HepG2 (cell line): ENCODE results near the gene UNKL. TPM values are rescaled to one million over a fixed set of nuclear protein-coding genes. Genes with fewer than 3 reads are reported as not detected.

Experiments used
- ATAC-seq: fragments of 200-7000 bp; cut with Tn5 transposase; 3 replicates; pipeline ENCODE4 v1.9.1; 2020; ENCODE audit warnings: mild to moderate bottlenecking, moderate library complexity
- BruUV-seq: library from RNA; stranded (reverse); fragments of 400-500 nt; replicated peaks from 2 replicates; lab custom pipeline; 2021; lab: Mats Ljungman, UMichigan
- CTCF ChIA-PET: fragments of 300-600 bp; formaldehyde crosslinking; extraction: SDS; loops from one replicate; lab custom pipeline; 2021; ENCODE audit warnings: low total read pairs, inconsistent platforms, low intra/inter-chr PET ratio; lab: Yijun Ruan, JAX
- POLR2A ChIA-PET: fragments of 350-600 bp; sonication (Branson Sonifier 250); formaldehyde crosslinking; loops from one replicate; lab custom pipeline; 2020; ENCODE audit warnings: antibody characterized with exemption, inconsistent platforms; lab: Yijun Ruan, JAX
- DNase-seq: peaks from one replicate; pipeline ENCODE4 v3.0.0-alpha.2; 2015; ENCODE audit warnings: low spot score
- FAIRE-seq: peaks from 3 replicates; lab custom pipeline; 2011; peaks lifted over from hg19 to GRCh38; lab: Jason Lieb, UNC
- H2AFZ ChIP-seq: one replicate; pipeline ENCODE4 v1.6.1; 2011; ENCODE audit warnings: low read length, inconsistent platforms
- H3K27ac ChIP-seq: fragments of 300-600 bp; 3 replicates; pipeline ENCODE4 v1.8.0; 2011; ENCODE audit warnings: mixed run types, mild to moderate bottlenecking, mixed read lengths, low read length, inconsistent platforms; ENCODE audit not compliant: insufficient read depth; ENCODE audit errors: extremely low read length
- H3K27me3 ChIP-seq, 2 experiments: fragments of 200-600 bp in 1 of 2; 2 replicates in 1 of 2; 3 replicates in 1 of 2; pipeline versions ENCODE4 v1.6.0 to v1.8.0; 2011; ENCODE audit warnings: low read length in 2 of 2, mild to moderate bottlenecking in 2 of 2, moderate library complexity in 2 of 2, inconsistent platforms in 1 of 2; ENCODE audit not compliant: insufficient read depth in 2 of 2, control insufficient read depth in 1 of 2
- H3K36me3 ChIP-seq, 2 experiments: fragments of 200-600 bp in 1 of 2; replicated peaks in 1 of 2; 2 replicates in 1 of 2; 3 replicates in 1 of 2; pipeline versions ENCODE4 v1.5.1 to v1.8.0; 2011; ENCODE audit warnings: low read length in 2 of 2, inconsistent platforms in 1 of 2; ENCODE audit not compliant: insufficient read depth in 2 of 2, control insufficient read depth in 1 of 2
- H3K4me1 ChIP-seq: 2 replicates; pipeline ENCODE4 v1.5.1; 2012; ENCODE audit warnings: low read length, inconsistent platforms; ENCODE audit not compliant: insufficient read depth
- H3K4me2 ChIP-seq: 2 replicates; pipeline ENCODE4 v1.6.0; 2011; ENCODE audit warnings: low read depth, low read length, inconsistent platforms
- H3K4me3 ChIP-seq, 3 experiments: fragments of 200-600 bp in 1 of 3; sonication (generic), shearing (Covaris generic) in 1 of 3; replicated peaks in 1 of 3; 2 replicates each; pipeline ENCODE4 v1.5.1; 2011 to 2016; ENCODE audit warnings: low read length in 3 of 3, inconsistent platforms in 2 of 3, low read depth in 2 of 3, mild to moderate bottlenecking in 2 of 3, control low read depth in 1 of 3, mixed read lengths in 1 of 3; ENCODE audit not compliant: insufficient read depth in 1 of 3
- H3K79me2 ChIP-seq: one replicate; pipeline ENCODE4 v1.6.1; 2011; ENCODE audit warnings: low read length, inconsistent platforms; ENCODE audit not compliant: insufficient read depth
- H3K9ac ChIP-seq: 2 replicates; pipeline ENCODE4 v1.6.0; 2011; ENCODE audit warnings: mild to moderate bottlenecking, low read depth, low read length, inconsistent platforms; ENCODE audit not compliant: insufficient read depth
- H3K9me3 ChIP-seq: 2 replicates; pipeline ENCODE4 v1.5.1; 2012; ENCODE audit warnings: mild to moderate bottlenecking, low read length
- H4K20me1 ChIP-seq: 2 replicates; pipeline ENCODE4 v1.6.0; 2011; ENCODE audit warnings: inconsistent platforms, mild to moderate bottlenecking, low read length, moderate library complexity; ENCODE audit not compliant: insufficient read depth
- AGO2 ChIP-seq: fragments of 200-400 bp; formaldehyde crosslinking; optimal IDR thresholded peaks from 2 replicates; pipeline ENCODE3; 2017; ENCODE audit warnings: mild to moderate bottlenecking, low read depth, low read length, moderate library complexity
- IRF2 ChIP-seq: IDR thresholded peaks from 2 replicates; pipeline ENCODE4 v1.6.1; 2018; ENCODE audit warnings: missing genetic modification reagents, missing compliant biosample characterization
- PAF1 ChIP-seq: IDR thresholded peaks from 2 replicates; pipeline ENCODE4 v1.6.1; 2016; ENCODE audit warnings: missing genetic modification reagents, missing compliant biosample characterization
- PAX8 ChIP-seq: sonication (generic); formaldehyde crosslinking; IDR thresholded peaks from 2 replicates; pipeline ENCODE4 v1.8.0; 2022; ENCODE audit warnings: mild to moderate bottlenecking, missing genetic modification reagents, borderline replicate concordance
- POLR2A ChIP-seq, 2 experiments: IDR thresholded peaks; 2 replicates each; pipeline ENCODE4 v1.6.1; 2011; ENCODE audit warnings: low read depth in 2 of 2, low read length in 2 of 2, mild to moderate bottlenecking in 1 of 2, moderate library complexity in 1 of 2; ENCODE audit not compliant: insufficient read depth in 1 of 2
- RBFOX2 ChIP-seq: fragments of 200-400 bp; formaldehyde crosslinking; IDR thresholded peaks from 2 replicates; pipeline ENCODE4 v1.6.1; 2017; ENCODE audit warnings: low read depth, mild to moderate bottlenecking, low read length
- ZNF782 ChIP-seq: sonication (generic); formaldehyde crosslinking; IDR thresholded peaks from 2 replicates; pipeline ENCODE4 v1.4.0; 2020; ENCODE audit warnings: missing genetic modification reagents, mild to moderate bottlenecking, borderline replicate concordance
- WGBS: methylation state at CpG from one replicate; pipeline ENCODE4 v1.1.6; 2017; ENCODE audit warnings: low lambda C conversion rate; 5-methylcytosine and 5-hydroxymethylcytosine counted together
- in situ Hi-C: cut with HindIII; loops from 2 replicates; pipeline ENCODE4 v1.10.0; 2017; ENCODE audit warnings: low pct_unique_long_range_greater_than_20kb; ENCODE audit not compliant: extremely low pct_ligation_motif_present
- intact Hi-C: fragments of 100-400 bp; cut with micrococcal nuclease; formaldehyde crosslinking; loops from one replicate; pipeline ENCODE4 v1.10.0; 2022; ENCODE audit not compliant: unreplicated experiment
- polyA plus RNA-seq, 8 experiments: library from polyadenylated mRNA; depleted of rRNA in 3 of 8; stranded (reverse) in 7 of 8; unstranded in 1 of 8; fragments of >200 nt; fragmentation: Illumina TruSeq in 4 of 8; extraction: Trizol in 4 of 8; gene quantifications; 2 replicates each; pipeline versions ENCODE4 v1.2.1 to v1.2.3, GENCODE V29; 2011 to 2016; ENCODE audit warnings: low read depth in 4 of 8, missing spikeins in 1 of 8, mixed read lengths in 1 of 8; ENCODE audit not compliant: insufficient read depth in 1 of 8
- total RNA-seq, 5 experiments: library from RNA; depleted of rRNA; stranded (reverse); fragments of >200 nt; fragmentation: Illumina TruSeq; extraction: Trizol; gene quantifications; 2 replicates each; pipeline ENCODE4 v1.2.3, GENCODE V29; 2016; ENCODE audit warnings: low read depth in 1 of 5
- TF ChIP-seq, protein P1 (sequence below): sonication (generic); formaldehyde crosslinking; IDR thresholded peaks from 2 replicates; pipeline ENCODE4 v1.4.0; 2020; ENCODE audit warnings: mild to moderate bottlenecking, missing genetic modification reagents

The UNKL gene
- total and polyA plus RNA-seq, 2 of the 13 experiments (the other 11 are each of a cell fraction or from before 2014, with no cell fraction given): 10.4 to 17.6 TPM

DNA sequence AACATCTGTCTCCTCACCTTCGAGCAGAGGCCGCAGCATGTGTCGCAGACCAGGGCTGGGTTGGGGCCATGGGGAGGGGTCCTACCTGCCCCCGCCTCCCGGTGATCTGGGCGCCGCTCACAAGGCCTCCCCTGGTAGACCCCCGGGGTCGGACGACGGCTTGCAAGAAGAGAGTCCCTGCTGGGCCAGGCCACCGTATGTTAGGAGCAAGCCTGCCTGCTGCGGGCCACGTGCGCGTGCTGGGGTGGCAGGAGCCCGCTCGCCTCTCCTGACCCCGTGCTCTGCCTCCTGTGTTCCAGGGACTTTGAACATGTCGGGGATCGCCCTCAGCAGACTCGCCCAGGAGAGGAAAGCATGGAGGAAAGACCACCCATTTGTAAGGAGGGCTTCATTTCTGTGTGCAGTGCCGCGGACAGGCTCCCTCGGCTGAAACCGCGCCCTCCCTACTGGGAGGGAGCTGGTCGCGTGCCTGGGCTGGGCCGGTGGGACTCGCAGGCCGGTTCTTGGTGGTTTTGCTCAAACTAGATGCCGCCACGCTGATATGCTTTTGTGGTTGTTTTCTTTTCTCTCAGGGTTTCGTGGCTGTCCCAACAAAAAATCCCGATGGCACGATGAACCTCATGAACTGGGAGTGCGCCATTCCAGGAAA lies 100.7 kb downstream of the UNKL start:
- FAIRE-seq (no peak), DNase-seq (no peak), ATAC-seq (no peak)
- Histone ChIP-seq H3K27ac (no peak overlapping the region), H3K4me1 (peaks cover 20% of the 10 kb centered on the region), H3K4me3 (no peak overlapping the region), H2AFZ (no peak overlapping the region), H3K27me3 (no peaks in the 10 kb centered on the region; a peak in 2 of 5 replicates), H4K20me1 (peaks cover 52% of the 10 kb centered on the region), H3K79me2 (peaks cover 62% of the 10 kb centered on the region), H3K9ac (no peak overlapping the region), H3K4me2 (no peak overlapping the region), H3K9me3 (no peaks in the 10 kb centered on the region), H3K36me3 (peaks cover 36 to 67% of the 10 kb centered on the region in 2 experiments; a peak in 4 of 5 replicates)
- ChIA-PET CTCF (no interaction called here), POLR2A (no interaction called here)
- 98% methylated on average over 15 of the region's 38 CpGs for WGBS
- BruUV-seq: no TSS peak
- intact Hi-C loops (no loop called here), in situ Hi-C loops (no loop called here)
- TF ChIP-seq AGO2 (peak; percentile 79), ZNF782 (CRISPR knock-in tag) (no peak), PAX8 (no peak), POLR2A (IDR thresholded peaks at IDR 0.05; ENCODE audit: insufficient read depth in 1 of 2, low read depth in 2 of 2, low read length in 2 of 2) (0 out of 4 replicates have a peak, but pooled peaks of 1 of the 2 experiments have one; percentile 9), PAF1 (CRISPR knock-in tag) (no peak), RBFOX2 (0 out of 2 replicates have a peak, but pooled peaks have one; percentile 50), IRF2 (no peak)
- TF ChIP-seq, protein P1, sequence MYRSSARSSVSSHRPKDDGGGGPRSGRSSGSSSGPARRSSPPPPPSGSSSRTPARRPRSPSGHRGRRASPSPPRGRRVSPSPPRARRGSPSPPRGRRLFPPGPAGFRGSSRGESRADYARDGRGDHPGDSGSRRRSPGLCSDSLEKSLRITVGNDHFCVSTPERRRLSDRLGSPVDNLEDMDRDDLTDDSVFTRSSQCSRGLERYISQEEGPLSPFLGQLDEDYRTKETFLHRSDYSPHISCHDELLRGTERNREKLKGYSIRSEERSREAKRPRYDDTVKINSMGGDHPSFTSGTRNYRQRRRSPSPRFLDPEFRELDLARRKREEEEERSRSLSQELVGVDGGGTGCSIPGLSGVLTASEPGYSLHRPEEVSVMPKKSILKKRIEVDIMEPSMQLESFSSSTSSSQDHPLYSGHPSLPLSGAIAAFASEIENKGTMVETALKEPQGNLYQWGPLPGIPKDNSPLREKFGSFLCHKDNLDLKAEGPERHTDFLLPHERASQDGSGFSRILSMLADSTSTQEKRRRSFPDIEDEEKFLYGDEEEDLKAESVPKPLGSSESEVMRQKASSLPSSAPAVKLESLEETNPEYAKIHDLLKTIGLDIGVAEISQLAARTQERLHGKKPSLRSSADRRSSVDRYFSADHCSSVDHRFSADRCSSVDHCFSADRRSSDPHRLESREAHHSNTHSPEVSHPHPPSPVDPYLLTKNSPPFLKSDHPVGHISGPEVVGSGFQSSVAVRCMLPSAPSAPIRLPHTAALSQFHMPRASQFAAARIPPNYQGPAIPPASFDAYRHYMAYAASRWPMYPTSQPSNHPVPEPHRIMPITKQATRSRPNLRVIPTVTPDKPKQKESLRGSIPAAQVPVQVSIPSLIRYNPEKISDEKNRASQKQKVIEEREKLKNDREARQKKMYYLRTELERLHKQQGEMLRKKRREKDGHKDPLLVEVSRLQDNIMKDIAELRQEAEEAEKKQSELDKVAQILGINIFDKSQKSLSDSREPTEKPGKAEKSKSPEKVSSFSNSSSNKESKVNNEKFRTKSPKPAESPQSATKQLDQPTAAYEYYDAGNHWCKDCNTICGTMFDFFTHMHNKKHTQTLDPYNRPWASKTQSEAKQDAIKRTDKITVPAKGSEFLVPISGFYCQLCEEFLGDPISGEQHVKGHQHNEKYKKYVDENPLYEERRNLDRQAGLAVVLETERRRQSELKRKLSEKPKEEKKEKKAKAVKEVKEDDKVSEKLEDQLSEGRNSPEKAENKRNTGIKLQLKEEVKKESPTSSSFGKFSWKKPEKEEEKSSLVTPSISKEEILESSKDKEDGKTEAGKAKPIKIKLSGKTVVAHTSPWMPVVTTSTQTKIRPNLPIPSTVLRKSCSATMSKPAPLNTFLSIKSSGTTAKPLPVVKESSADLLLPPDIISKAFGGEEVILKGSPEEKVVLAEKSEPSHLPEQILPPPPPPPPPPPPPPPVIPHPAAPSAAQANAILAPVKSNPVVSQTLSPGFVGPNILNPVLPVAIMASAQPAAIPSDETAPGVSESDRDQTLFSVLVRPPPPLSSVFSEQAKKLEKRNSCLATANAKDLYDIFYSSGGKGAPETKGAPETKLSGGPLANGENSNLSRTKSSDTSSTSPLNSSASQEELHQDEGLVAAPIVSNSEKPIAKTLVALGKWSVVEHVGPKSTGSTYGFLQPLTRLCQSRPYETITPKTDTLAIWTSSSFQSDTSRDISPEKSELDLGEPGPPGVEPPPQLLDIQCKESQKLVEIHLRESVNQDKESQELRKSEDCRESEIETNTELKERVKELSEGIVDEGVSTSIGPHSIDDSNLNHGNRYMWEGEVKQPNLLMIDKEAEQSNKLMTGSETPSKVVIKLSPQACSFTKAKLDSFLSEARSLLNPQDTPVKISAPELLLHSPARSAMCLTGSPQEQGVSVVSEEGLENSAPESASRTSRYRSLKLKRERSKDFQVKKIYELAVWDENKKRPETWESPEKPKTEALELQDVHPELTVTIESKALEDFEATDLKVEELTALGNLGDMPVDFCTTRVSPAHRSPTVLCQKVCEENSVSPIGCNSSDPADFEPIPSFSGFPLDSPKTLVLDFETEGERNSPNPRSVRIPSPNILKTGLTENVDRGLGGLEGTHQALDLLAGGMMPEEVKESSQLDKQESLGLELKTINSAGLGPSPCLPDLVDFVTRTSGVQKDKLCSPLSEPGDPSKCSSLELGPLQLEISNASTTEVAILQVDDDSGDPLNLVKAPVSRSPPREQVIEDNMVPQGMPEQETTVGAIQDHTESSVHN (CRISPR knock-in tag): no peak
